ENCODE measurements around the gene TMEM94. TPM values are rescaled to one million over a fixed set of nuclear protein-coding genes. Genes with fewer than 3 reads are reported as not detected.

Gene TMEM94
- total and polyA plus RNA-seq, 2 of the 13 experiments (the other 11 are each of a cell fraction or from before 2014, with no cell fraction given) = 32.6 to 134 TPM

GRCh38 chr17:75511610-75512575 is 55.5 kb downstream of the TMEM94 start (continued):
- TF ChIP-seq ZNF180 (CRISPR knock-in tag; IDR thresholded peaks at IDR 0.05; ENCODE audit: borderline replicate concordance, low read depth) (no peak), ZNF772 (CRISPR knock-in tag; IDR thresholded peaks at IDR 0.05) (peak; percentile 95), ZNF331 (CRISPR knock-in tag; IDR thresholded peaks at IDR 0.05) (peak; percentile 94), REL (CRISPR knock-in tag; conservative IDR thresholded peaks at IDR 0.05) (0 out of 2 replicates have a peak, but pooled peaks have one; percentile 46), ZNF709 (CRISPR knock-in tag; IDR thresholded peaks at IDR 0.05) (no peak; the same call in 1 of the 2 replicates), FOXP1 (IDR thresholded peaks at IDR 0.05) (no peak), FOXP1 (CRISPR knock-in tag; IDR thresholded peaks at IDR 0.05) (peak; percentile 74; the same call in 1 of the 2 replicates), SNRNP70 (IDR thresholded peaks at IDR 0.05; ENCODE audit: low read depth, low read length) (no peak), ZNF850 (CRISPR knock-in tag; conservative IDR thresholded peaks at IDR 0.05) (no peak), ONECUT2 (CRISPR knock-in tag; IDR thresholded peaks at IDR 0.05) (no peak), MEF2D (CRISPR knock-in tag; IDR thresholded peaks at IDR 0.05) (peak; percentile 92), MIER3 (CRISPR knock-in tag; IDR thresholded peaks at IDR 0.05; ENCODE audit: borderline replicate concordance) (peak; percentile 82; the same call in 1 of the 2 replicates), PBX2 (CRISPR knock-in tag; IDR thresholded peaks at IDR 0.05) (0 out of 2 replicates have a peak, but pooled peaks have one; percentile 29), ZFP62 (CRISPR knock-in tag; IDR thresholded peaks at IDR 0.05) (no peak), KAT7 (CRISPR knock-in tag; IDR thresholded peaks at IDR 0.05; ENCODE audit: borderline replicate concordance) (peak; percentile 57; the same call in 1 of the 2 replicates), KLF9 (CRISPR knock-in tag; IDR thresholded peaks at IDR 0.05; ENCODE audit: low read depth) (0 out of 2 replicates have a peak, but pooled peaks have one; percentile 33), IRF2 (CRISPR knock-in tag; IDR thresholded peaks at IDR 0.05) (peak; percentile 97), ZNF724P (CRISPR knock-in tag; IDR thresholded peaks at IDR 0.05; ENCODE audit: borderline replicate concordance) (peak; percentile 86), HINFP (CRISPR knock-in tag; IDR thresholded peaks at IDR 0.05; ENCODE audit: low read depth) (no peak; the same call in 1 of the 2 replicates), ZBTB37 (CRISPR knock-in tag; IDR thresholded peaks at IDR 0.05) (no peak), ZFAT (CRISPR knock-in tag; conservative IDR thresholded peaks at IDR 0.05) (no peak), ZKSCAN5 (CRISPR knock-in tag; IDR thresholded peaks at IDR 0.05) (no peak), RNF2 (conservative IDR thresholded peaks at IDR 0.05; ENCODE audit: low read depth) (no peak), NR2F6 (IDR thresholded peaks at IDR 0.05) (peak; percentile 80), NR2F6 (CRISPR knock-in tag; IDR thresholded peaks at IDR 0.05) (peak; percentile 89), CREBL2 (CRISPR knock-in tag; IDR thresholded peaks at IDR 0.05; ENCODE audit: borderline replicate concordance) (no peak), KLF6 (CRISPR knock-in tag; IDR thresholded peaks at IDR 0.05) (peak; percentile 84), NCOA1 (CRISPR knock-in tag; IDR thresholded peaks at IDR 0.05) (peak; percentile 94; the same call in 1 of the 2 replicates), POLR2AphosphoS2 (IDR thresholded peaks at IDR 0.05; ENCODE audit: low read depth, low read length) (no peak)

Data from HepG2 (cell line).